Loucy (cell line): ENCODE results near the gene RAB29.

ENCODE experiments used
- CTCF ChIP-seq: fragments of 200-600 bp; sonication (generic); conservative IDR thresholded peaks from 2 replicates; pipeline ENCODE4 v1.5.1; 2014; ENCODE audit warnings: mild to moderate bottlenecking, antibody characterized with exemption, low read length
- EZH2phosphoT487 ChIP-seq: fragments of 200-600 bp; IDR thresholded peaks from 2 replicates; pipeline ENCODE4 v1.6.1; 2018; ENCODE audit warnings: antibody characterized with exemption, mild to moderate bottlenecking, moderate library complexity, borderline replicate concordance

DNA sequence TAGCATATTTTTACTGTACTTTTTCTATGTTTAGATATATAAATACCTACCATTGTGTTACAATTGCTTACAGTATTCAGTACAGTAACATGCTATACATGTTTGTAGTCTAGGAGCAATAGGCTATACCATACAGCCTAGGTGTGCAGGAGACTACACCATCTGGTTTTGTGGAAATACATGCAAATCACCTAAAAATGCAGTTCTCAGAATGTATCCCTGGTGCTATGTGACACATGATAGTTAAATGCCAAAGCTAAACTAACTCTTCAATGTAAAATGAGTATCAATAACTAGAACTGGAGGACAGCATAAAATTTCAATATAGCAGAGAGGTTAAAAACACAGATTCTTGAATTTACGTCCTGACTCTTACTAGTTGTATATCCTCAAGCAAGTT, 40.1 kb downstream of the RAB29 start:
- TF ChIP-seq CTCF (no peak), EZH2phosphoT487 (no peak)
